ENCODE measurements around the gene ABCB8. TPM values are rescaled to one million over a fixed set of nuclear protein-coding genes. Genes with fewer than 3 reads are reported as not detected.

ABCB8 gene
- total RNA-seq = 32.4 TPM

GRCh38 chr7:151028131-151028947 is at the start of gene ABCB8:
ABCB8 (plus strand) TSS chr7:151028450; CDS start chr7:151028516, 66 bp downstream.
- DNase-seq (ENCODE audit: low spot score) = peak; percentile 100

GRCh38 chr7:150979713-150980390 is 48.4 kb upstream of the ABCB8 start:
- DNase-seq (ENCODE audit: low spot score) = peak; percentile 81

GRCh38 chr7:150980663-150981062 is 47.6 kb upstream of the ABCB8 start:
- DNase-seq (ENCODE audit: low spot score) = no peak

- no peak for DNase-seq (ENCODE audit: low spot score)
Measured at GRCh38 chr7:150981644-150982043, 46.6 kb upstream of the ABCB8 start.

GRCh38 chr7:150982351-150982750 is 45.9 kb upstream of the ABCB8 start:
- no peak for DNase-seq (ENCODE audit: low spot score)

GRCh38 chr7:150983893-150984368 is 44.3 kb upstream of the ABCB8 start:
- no peak for DNase-seq (ENCODE audit: low spot score)

- DNase-seq (ENCODE audit: low spot score) = no peak
Measured at GRCh38 chr7:150986099-150986512, 42.1 kb upstream of the ABCB8 start.

- no peak for DNase-seq (ENCODE audit: low spot score)
Measured at GRCh38 chr7:150986556-150986955, 41.7 kb upstream of the ABCB8 start.

GRCh38 chr7:150988230-150989226 is 39.7 kb upstream of the ABCB8 start:
- no peak for DNase-seq (ENCODE audit: low spot score)

- DNase-seq (ENCODE audit: low spot score) = no peak
Measured at GRCh38 chr7:150989456-150989855, 38.8 kb upstream of the ABCB8 start.

- no peak for DNase-seq (ENCODE audit: low spot score)
Measured at GRCh38 chr7:150990416-150991186, 37.6 kb upstream of the ABCB8 start, which contains the start of gene NOS3. NOS3 (plus strand) TSS chr7:150991017; CDS start chr7:150993804, 2,787 bp downstream.

- DNase-seq (ENCODE audit: low spot score) = no peak
Measured at GRCh38 chr7:150992051-150992640, 36.1 kb upstream of the ABCB8 start.

GRCh38 chr7:150992833-150993302 is 35.4 kb upstream of the ABCB8 start:
- DNase-seq (ENCODE audit: low spot score) = no peak

- no peak for DNase-seq (ENCODE audit: low spot score)
Measured at GRCh38 chr7:150993511-150993910, 34.7 kb upstream of the ABCB8 start.

GRCh38 chr7:150994141-150994837 is 34.0 kb upstream of the ABCB8 start:
- DNase-seq (ENCODE audit: low spot score) = no peak

- DNase-seq (ENCODE audit: low spot score) = no peak
Measured at GRCh38 chr7:150994838-150995510, 33.3 kb upstream of the ABCB8 start.

- no peak for DNase-seq (ENCODE audit: low spot score)
Measured at GRCh38 chr7:150996376-150997074, 31.7 kb upstream of the ABCB8 start.

GRCh38 chr7:150997075-150997511 is 31.2 kb upstream of the ABCB8 start:
- no peak for DNase-seq (ENCODE audit: low spot score)

Measured in ureter (tissue), 1 donor.